Kidney epithelial cell (primary cell): ENCODE results near the gene ISM1. TPM values are rescaled to one million over a fixed set of nuclear protein-coding genes. Genes with fewer than 3 reads are reported as not detected.

Experiments
- DNase-seq: peaks from one replicate; pipeline ENCODE4 v3.0.0-alpha.2; 2010; ENCODE audit warnings: low read depth
- H3K27me3 ChIP-seq: 2 replicates; pipeline ENCODE4 v1.6.0; 2011; ENCODE audit warnings: low read length; ENCODE audit not compliant: control insufficient read depth, insufficient read depth
- H3K36me3 ChIP-seq: 2 replicates; pipeline ENCODE4 v1.5.1; 2011; ENCODE audit warnings: low read length; ENCODE audit not compliant: control insufficient read depth, insufficient read depth
- H3K4me3 ChIP-seq: 2 replicates; pipeline ENCODE4 v1.5.1; 2011; ENCODE audit warnings: low read depth, mild to moderate bottlenecking, control low read depth, low read length
- CTCF ChIP-seq: IDR thresholded peaks from 2 replicates; pipeline ENCODE4 v1.5.1; 2011; ENCODE audit warnings: mild to moderate bottlenecking, moderate library complexity, low read length, control low read depth, inconsistent platforms; ENCODE audit not compliant: insufficient read depth, poor library complexity, severe bottlenecking
- total RNA-seq: library from RNA; depleted of rRNA; stranded (reverse); fragments of >200 nt; gene quantifications from 2 replicates; pipeline ENCODE4 v1.2.3, GENCODE V29; 2015

Gene ISM1
- total RNA-seq, 1 donor from 2014 or later: not detected

- no peak for TF ChIP-seq CTCF
- DNase-seq: no peak
- Histone ChIP-seq H3K4me3 (no peak overlapping the region), H3K36me3 (no peaks in the 10 kb centered on the region), H3K27me3 (no peaks in the 10 kb centered on the region)
Measured at GRCh38 chr20:13271977-13272975, 51.2 kb downstream of the ISM1 start.

GRCh38 chr20:13274275-13274861 is 53.3 kb downstream of the ISM1 start:
- DNase-seq: no peak
- H3K36me3 ChIP-seq: no peaks in the 10 kb centered on the region
- no peak overlapping the region for H3K4me3 ChIP-seq
- no peak for TF ChIP-seq CTCF
- H3K27me3 ChIP-seq: no peaks in the 10 kb centered on the region

GRCh38 chr20:13276945-13277541 is 56.0 kb downstream of the ISM1 start:
- no peaks in the 10 kb centered on the region for H3K36me3 ChIP-seq
- H3K4me3 ChIP-seq: no peak overlapping the region
- no peak for DNase-seq
- H3K27me3 ChIP-seq: no peaks in the 10 kb centered on the region
- no peak for TF ChIP-seq CTCF

- Histone ChIP-seq H3K4me3 (no peak overlapping the region), H3K36me3 (no peaks in the 10 kb centered on the region), H3K27me3 (no peaks in the 10 kb centered on the region)
- TF ChIP-seq CTCF: no peak
- no peak for DNase-seq
Measured at GRCh38 chr20:13277663-13278295, 56.7 kb downstream of the ISM1 start.

- H3K36me3 ChIP-seq: no peaks in the 10 kb centered on the region
- H3K4me3 ChIP-seq: no peak overlapping the region
- H3K27me3 ChIP-seq: no peaks in the 10 kb centered on the region
- DNase-seq: no peak
- TF ChIP-seq CTCF: no peak
Measured at GRCh38 chr20:13278812-13279570, 57.9 kb downstream of the ISM1 start.
